Ecto neural progenitor cell (in vitro differentiated cells): ENCODE measurements around the gene S100A3.
A peak's percentile ranks its signal among the peaks of the same experiment; 100 is the strongest.

Experiments used
- DNase-seq: peaks from one replicate; pipeline ENCODE4 v3.0.0-alpha.2; 2018; ENCODE audit warnings: low spot score

S100A3 gene

DNA sequence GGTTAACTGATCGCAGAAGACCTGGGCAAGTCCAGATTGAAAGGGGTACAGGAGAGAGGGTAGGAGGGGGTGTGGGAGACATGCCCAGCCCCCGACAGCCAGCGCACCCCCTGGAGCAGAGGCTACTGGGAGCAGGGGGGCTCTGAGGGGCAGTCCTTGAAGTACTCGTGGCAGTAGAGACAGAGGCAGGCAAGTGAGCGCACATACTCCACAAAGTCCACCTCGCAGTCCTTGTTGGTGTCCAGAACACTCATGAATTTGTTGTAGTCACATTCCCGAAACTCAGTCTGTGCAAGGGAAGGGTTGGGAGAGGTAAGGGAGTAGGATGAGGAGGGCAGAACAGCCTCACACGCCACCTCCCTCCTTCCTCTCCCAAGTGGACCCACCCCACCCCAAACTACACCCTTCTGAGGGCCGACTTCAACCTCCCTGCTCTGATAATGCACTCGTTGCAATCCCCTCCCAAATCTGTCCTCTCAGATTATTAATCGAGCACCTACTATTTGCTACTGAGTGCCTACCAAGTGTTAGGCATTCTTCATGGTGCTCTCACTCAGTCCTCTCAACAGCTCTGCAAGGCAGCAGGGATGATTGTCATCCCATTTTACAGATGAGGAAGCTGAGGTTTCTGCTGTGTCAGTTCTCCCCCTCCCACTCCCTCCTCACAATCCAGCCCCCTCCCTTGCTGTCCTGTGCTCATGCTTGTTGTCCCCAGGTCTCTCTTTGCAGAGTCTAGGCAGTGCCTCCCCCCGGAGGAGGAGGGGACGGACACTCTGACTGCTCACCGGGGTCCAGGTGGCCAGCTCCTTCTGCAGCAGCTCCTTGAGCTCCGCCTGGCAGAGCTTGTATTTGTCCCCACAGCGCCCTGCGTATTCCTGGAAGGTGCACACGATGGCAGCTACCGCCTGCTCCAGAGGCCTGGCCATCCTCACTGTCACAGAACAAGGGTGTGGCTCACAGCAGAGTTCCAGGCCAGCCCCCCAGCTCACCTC is 1.2 kb downstream of the S100A3 start:
- no peak for DNase-seq

DNA sequence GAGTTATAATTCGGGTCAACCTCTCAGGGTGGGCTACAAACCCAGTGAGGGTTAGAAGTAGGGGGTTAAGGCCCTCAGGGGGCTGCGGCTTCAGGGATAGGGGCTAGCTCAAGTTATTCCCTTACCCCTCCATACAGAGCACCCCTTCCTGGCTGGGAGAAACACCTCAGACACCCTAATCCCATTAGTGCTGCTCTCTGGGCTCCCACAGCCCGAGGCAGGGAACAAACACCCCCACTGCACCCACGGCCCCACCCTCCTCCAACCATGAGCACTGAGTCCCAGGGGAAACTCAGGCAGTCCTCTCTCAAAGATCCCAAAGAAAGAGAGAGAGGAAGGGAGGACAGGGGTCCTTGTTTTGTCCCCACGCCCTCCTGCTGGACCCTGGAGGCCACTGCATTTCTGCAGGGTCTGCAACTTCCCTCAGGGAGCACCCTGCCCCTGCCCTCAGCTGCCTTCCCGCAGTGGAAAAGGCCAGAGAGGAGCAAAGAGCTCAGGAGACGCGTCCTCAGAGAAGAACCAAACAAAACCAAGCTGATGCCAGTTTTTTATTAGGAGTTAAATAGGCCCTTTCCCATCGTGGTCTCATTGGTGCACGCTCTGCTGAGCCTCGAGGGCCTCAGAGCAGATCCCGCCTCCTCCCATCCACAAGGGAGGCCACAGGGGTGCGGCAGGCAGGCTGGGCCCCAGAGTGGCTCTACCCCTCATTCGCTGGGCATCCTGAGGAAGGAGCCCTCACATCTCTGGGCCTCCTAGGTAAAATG is 2.1 kb downstream of the S100A3 start:
- peak; percentile 49 for DNase-seq

DNA sequence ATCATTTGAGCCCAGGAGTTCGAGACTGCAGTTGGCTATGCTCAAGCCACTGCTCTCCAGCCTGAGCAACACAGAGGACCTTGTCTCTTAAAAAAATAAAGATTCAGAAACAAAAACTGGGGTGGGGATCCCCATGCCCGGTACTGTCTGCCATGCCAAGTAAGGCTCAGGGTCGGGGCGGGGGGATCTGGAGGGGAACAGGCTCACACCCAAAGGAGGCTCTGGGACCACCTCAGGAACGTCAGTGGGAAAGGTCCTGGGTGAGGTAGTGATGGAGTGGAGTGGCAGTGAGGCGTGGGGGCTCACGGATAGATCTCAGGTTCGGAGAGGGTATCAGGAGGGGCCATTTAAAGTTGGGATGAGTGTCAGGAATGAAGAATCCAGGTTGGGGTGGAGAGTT is 2.7 kb downstream of the S100A3 start:
- DNase-seq, result no peak

DNA sequence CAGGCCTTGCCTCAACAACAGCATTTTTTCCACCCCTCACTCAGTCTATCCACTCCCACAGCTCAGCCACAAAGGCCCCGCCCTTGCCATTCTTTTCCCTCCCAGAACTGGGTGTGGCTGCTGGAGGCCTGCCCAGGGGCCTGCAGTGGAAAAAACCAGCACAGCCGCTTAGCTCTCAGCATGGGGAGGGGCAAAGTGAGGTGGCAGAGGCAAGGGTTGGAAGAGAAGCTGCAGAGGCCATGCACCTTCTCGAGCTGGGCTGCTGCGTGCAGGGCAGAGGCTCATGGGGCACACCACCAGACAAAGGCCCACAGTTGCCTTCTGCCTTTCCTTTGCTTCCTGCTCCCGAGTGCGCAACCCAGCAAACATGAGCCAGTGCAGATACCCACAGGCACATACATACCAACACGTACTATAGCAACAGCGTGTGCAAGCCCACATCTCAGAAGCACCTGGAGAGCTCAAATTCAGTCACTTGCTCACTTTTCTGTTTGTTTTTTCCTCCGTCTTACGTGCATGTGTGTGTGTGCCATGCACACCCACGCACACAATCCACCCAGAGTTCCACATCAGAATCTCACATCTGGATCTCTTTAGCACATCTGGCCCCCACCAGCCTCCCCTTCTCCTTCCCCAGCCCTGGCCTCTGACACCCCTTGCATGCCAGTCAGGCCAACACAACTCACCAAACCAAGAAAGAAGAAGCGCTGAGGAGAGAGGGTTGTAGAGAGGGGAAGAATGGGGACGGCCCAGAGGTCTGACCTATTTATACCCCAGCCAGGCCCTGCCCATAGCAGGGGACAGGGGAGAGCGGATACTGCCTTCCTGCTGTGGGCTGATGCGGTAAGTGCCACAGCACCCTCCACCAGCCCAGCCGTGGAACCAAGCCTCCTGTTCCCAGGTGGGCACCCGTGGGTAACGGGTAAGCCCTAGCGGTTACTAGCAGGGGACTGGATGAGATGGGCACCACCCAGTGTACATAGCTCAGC is 3.7 kb downstream of the S100A3 start, which contains the start of gene S100A4:
S100A4 (minus strand) TSS at position 740 of the 989 bp plus-strand sequence. CDS start 1,012 bp downstream, outside the sequence.
- DNase-seq, result peak; percentile 92

DNA sequence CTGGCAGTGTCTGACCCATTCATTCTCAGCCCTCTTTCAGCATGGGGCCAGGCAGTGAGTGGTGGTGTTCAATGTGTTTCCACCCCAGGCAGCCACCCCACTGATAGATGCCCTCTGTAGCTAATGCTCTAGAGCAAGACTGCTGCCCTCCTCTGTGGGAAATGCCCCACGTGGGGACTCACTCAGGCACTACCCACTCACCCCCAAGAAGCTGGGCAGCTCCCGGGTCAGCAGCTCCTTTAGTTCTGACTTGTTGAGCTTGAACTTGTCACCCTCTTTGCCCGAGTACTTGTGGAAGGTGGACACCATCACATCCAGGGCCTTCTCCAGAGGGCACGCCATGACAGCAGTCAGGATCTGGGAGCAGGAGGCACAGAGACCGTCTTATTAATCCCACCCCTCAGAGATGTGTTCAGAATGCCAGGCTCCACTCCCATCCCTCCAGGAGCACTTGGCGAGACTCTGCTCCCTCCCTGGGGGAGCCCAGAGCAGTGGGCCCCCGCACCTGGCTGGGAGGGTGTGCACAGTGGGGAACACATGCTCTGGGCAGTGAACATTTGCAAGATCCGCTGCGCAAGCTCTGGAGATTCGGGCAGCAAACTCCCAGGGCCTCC is 4.5 kb downstream of the S100A3 start:
- DNase-seq, result no peak

DNA sequence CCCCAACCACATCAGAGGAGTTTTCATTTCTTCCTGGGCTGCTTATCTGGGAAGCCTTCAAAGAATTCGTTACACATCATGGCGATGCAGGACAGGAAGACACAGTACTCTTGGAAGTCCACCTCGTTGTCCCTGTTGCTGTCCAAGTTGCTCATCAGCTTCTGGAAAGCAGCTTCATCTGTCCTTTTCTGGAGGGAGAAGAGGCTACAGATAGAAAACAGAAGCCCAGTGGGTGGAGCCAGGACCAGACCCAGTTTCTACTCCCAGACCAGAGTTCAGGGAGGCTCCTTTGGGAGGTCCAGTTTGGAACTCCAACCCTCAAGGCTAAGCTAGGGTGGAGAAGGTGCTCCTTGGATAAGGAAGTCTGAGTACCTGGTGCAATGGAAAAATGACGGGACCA is 5.3 kb downstream of the S100A3 start:
- no peak for DNase-seq

DNA sequence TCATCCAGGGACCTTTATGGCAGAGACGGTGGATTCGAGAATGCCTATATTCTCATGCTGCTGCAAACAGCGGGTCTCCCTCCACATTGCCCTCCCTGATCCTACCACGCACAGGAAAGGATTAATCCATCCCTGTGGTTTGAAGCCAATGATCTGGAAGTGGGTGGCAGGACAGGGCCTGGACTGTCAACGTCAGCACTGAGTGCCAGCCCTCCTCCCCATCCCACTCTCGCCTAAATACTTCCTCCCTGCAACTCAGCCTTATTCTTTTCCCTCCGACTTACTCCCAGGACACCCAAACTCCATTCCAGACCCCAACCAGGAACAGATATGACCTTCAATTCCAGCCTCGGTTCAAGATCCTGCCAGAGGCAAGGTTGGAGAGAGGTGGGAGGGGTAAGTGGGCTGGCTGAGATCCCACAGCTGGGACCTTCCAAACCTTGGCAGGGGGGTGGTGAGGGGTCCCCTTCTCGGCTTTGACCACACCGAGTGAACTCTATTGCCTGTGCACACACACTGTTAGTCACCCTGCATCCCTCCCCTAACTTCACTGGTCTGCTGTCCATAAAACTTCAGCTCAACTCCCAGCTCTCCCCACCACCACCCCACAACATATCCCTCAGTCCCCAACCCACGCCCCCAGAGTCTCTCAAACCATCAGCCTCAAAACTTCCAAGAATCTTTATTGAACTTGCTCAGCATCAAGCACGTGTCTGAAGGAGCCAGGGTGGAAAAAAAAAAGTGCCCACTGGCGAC is 5.9 kb downstream of the S100A3 start:
- DNase-seq, result no peak

DNA sequence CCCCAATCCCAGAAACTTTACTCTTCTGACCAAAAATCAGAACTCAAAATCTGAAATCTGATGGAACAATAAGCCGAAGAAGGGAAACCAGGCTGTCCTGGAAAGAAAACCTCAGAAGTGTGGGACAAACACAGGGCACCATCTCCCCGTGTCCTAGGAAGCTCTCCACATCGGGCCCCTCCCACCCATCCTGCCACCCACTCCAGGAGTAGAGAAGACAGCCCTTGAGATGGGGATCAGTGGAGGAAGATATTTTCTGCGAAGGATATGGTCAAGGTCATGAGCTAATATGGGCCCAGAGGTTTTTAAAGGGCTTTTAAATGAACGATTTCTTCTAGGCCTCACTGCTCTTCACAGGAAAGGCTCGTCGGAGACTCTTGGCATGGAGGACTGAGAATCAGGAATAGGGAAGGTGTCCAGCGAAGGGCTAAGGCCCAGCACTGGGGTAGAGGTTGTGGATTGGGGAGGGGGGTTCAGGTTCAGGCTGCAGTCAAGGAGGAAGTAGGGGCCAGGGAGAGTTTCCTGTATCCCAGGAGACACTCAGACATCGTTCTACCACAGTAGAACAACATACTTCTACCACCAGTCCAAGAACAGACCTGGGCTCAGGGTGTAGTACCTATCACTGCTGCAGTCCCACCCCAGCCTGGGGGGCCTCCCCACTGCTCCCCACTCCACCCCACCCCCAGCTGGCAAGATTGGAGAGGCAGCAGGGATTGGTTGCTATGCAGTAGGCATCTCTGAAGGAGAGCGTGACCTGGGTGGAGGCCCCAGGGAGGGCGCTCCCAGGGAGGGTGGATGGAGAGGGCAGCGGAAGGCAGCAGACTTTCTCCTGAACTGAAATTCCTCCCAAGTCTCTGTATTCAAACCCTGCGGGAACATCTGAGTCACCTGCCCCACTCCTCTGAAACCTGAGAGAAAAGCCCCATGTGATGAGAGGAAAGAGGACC is 7.1 kb downstream of the S100A3 start:
- DNase-seq, result no peak

DNA sequence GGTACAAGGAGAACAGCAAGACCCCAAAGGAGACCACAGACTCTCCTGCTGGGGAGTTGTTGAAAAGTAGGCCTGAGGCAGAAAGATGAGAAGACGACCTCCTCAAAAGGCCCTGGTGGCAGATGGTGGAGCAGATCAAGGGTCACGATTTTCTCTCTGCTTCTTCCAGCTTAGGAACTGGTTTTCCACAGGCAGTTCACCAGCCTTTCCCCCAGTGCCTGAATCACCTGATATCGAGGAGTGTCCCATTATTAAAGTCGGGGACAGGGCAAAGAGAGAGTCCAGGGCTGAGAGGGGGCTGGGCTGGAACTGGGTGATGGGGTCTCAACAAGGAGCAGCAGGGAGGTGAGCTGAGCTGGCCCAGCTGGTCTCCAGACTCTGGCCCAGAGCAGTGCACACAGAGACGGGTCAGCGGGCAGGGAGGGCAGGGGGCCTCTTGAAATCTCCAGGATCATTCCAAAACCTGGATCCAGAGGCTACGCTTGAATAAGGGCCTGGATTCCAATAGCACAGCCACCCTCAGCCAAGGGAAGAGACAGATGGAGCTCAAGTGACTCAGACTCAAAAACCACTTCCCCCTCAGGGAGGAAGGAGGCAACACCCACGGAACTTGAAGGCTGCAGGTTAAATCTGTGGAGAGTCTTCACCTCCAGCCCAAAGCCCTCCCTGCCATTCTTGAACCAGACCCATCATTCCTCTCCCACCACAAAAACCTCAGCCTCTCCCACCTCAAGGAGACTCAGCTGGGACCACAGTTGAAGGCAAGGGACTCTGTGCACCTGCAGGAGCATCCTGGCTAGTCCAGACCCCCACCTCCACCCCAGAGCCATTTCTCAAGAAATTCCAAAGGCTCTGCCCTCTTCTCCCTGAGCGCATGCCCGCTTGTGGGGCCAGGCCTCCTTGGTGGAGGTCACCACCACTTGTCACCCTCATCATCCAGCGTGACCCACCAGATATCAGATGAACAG is 8.4 kb downstream of the S100A3 start, which contains the start of gene S100A5:
S100A5 (minus strand) TSS at position 541 of the 968 bp plus-strand sequence. CDS start 743 bp downstream, outside the sequence.
- DNase-seq, result no peak

DNA sequence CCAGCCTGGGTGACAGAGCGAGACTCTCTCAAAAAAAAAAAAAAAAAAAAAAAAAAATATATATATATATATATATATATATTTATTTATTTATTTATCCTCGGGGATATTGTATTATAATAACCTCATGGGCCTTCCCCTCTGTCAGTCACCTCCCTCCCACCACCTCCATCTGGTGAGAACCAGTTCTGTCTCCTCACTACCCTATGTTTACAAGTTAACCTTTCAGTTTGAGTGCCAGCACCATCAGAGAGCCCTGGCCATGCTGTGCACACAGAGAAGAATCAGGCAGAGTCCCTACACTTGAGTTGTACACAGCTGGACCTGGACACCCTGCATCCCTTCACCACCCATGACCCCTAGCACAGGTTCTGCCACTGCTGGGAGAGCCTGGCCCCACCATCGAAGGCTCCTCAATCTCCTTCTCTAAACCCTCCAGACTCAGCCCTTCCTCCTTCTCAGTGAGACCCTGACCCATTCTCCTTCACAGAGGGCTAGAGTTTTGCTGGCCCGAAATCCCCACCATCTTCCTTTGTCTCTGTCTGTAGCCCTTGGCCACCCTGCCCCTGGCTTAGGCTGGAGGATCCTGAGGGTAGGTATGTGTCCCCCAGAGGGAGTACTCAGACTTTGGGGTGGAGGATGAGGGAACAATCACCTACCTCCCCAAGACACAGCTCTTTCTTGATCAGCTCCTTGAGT is 9.5 kb downstream of the S100A3 start:
- DNase-seq, result no peak

DNA sequence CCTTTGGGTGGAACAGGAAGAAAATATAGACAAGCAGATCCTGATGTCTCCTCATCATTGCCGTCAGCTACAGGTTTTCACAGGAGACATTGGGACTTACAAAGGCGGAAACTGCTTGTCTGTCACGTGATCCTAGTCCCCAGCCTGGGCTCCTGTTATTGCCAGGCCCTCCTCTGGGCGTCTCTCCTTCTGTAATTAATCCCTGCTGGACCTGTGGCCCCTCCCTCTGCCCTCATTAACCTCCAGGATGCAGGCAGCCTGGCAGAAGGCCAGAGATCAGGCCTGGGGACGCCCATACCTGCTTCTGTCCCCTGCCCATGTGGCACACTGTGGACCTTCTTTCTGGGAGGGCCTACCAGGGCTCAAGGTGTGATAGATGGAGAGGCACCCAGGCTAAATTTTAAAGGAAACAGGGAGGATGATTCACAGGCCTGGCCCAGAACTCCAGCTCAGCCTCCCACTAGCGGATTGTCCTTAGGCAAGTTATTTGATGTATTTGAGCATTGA is 10.7 kb downstream of the S100A3 start:
- peak; percentile 57 for DNase-seq

DNA sequence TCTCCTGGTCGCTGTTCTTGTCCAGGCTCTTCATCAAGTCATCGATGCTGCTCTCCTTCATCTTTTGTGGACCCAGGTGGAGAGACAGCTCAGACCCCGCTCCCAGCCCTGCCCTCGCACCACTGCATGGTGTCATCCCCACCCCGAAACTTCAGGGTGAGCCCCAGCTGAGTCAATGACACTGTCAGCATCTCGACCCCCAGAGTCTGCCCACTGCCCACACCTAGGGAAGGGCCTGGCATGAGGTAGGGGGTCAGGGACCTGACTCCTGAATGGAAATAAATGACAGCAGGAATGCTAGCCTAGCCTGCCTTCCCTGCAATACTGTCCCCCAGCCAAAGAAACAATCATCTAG is 11.7 kb downstream of the S100A3 start:
- DNase-seq, result no peak

DNA sequence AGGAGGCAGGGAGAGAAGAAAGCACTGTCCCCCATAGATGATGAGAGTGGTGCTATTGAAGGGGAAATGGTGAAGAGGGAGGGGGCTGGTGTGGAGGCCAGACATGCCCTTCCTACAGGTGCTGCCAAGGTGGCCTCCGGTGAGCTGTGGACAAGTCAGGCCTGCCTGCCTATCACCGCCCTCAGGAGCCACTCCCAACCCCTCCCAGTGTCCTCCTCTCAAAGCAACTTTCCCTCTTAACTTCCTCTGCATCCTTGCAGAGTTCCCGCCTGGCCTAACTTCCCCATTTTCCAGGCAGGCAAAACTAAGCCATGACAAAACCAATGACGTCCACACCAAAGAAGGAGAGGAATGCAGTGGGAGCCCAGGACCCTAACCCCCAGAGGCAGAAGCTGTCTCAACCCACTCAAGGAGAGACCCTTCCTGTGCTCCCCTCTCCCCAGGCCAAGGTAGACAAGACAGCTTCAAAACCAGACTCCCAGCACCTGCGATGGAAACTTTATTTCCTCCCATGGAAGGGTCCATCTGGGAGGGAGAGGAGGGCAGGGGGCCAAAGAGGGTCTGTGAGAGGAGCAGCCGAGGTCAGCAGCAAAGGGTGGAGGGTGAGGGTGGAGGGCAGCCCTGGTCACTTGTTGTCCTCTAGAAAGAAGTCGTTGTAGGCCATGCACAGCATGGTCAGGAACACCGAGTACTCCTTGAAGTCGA is 12.2 kb downstream of the S100A3 start:
- DNase-seq, result no peak

DNA sequence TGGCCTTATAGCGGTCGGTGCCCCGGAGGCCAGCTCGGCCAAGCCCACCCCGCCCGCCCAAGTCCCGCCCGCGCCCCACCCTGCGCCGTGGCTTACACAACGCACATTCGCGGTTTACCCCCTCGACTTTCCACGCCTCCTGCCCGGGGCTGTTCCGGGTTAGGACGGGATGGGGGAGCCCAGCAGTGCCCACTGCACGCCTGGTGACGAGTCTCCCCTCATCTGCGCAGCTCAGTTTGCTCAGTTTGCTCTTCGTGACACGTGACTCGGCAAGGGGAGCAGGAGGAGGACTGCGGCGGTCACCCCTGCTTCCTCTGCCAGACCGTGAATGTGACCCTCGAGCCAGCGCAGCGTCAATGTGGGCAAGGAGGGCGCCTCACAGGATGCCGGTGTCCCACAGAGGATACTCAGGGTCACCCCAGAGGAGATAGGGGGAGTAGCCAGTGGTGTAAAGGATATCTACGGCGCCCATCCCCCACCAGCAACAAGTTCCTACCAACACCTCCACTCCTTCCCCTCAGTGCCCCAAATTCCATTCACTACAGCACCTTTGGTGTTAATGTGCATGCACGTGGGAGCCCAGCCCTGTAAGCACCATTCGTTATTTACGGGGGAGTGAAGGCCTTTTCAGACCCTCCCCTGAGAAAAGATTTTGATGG is 12.9 kb downstream of the S100A3 start:
- peak; percentile 51 for DNase-seq

DNA sequence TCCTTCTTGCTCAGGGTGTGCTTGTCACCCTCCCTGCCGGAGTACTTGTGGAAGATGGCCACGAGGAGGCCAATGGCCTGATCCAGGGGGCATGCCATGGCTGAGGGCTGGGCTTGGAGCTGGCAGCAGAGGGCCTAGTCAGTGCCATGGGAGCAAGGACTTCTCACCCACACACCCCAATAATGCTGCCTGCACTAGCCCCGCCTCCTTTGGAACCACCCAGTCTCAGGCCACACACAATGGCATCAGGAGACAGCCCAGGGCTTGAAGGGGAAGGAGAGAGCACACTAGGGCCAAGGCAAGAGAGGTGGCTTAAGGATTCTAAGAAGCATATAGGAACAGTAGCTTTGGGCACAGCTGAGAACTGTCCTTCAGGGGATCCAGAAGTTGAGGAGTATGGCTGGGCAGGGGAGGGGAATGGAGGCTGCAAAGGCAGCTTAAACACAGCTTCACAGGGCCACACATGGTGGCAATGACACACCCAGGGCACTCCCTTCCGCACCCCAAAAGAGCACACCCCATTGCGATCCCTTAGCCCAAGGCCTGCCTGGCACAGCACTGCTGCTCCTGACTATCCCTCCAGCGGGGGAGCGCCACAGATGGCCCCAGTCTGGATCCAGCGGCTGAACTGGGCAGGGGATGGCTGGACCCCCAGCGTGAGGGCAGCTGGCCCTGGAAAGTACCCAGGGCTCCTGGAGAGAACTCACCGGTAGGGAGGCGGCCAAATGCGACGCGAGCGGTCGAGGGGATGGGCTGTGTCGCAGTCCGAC is 13.6 kb downstream of the S100A3 start, which contains the start of gene S100A6:
S100A6 (minus strand) TSS at position 750 of the 770 bp plus-strand sequence; CDS start at position 98, 652 bp downstream.
- no peak for DNase-seq
